Left ventricle myocardium inferior (tissue), 1 donor: ENCODE data around the gene FOLR2. TPM values are rescaled to one million over a fixed set of nuclear protein-coding genes. Genes with fewer than 3 reads are reported as not detected.
A peak's percentile ranks its signal among the peaks of the same experiment; 100 is the strongest.

Source experiments
- DNase-seq: peaks from one replicate; pipeline ENCODE4 v3.0.0-alpha.2; 2020
- H3K27ac ChIP-seq: fragments of 200-600 bp; replicated peaks from 2 replicates; pipeline ENCODE4 v1.8.0; 2021
- H3K27me3 ChIP-seq: fragments of 200-600 bp; 2 replicates; pipeline ENCODE4 v1.8.0; 2021; ENCODE audit warnings: low read depth
- H3K36me3 ChIP-seq: fragments of 200-600 bp; 2 replicates; pipeline ENCODE4 v1.8.0; 2021
- H3K4me1 ChIP-seq: fragments of 200-600 bp; 2 replicates; pipeline ENCODE4 v1.8.0; 2021
- H3K4me3 ChIP-seq: fragments of 200-600 bp; 2 replicates; pipeline ENCODE4 v1.8.0; 2021; ENCODE audit warnings: mild to moderate bottlenecking, moderate library complexity
- H3K9me3 ChIP-seq: fragments of 200-600 bp; replicated peaks from 2 replicates; pipeline ENCODE4 v1.8.0; 2021
- intact Hi-C: fragments of 100-400 bp; cut with micrococcal nuclease; formaldehyde crosslinking; loops from one replicate; pipeline ENCODE4 v1.11.0; 2022
- total RNA-seq: library from RNA; stranded (reverse); fragmentation: NEBNext Ultra II Directional; extraction: Animal tissue kit (Norgen Biotek cat#: 25700); gene quantifications from one replicate; pipeline ENCODE4 v1.2.1, GENCODE V29; 2021
- TF ChIP-seq, protein P1 (sequence below): fragments of 200-600 bp; IDR thresholded peaks from 2 replicates; pipeline ENCODE4 v1.8.0; 2021; ENCODE audit warnings: antibody characterized with exemption, mild to moderate bottlenecking, borderline replicate concordance
- donor health status: DM: no; HTN: yes; CAD: no; lungs with severe emphysema.

FOLR2 gene
- total RNA-seq, 1 donor from 2014 or later: 20.9 TPM

- no peak overlapping the region for H3K27ac ChIP-seq
- H3K27me3 ChIP-seq: no peaks in the 10 kb centered on the region
- no peak for DNase-seq
- H3K4me1 ChIP-seq: peaks cover 71% of the 10 kb centered on the region
- no peaks in the 10 kb centered on the region for H3K9me3 ChIP-seq
- peaks cover 52% of the 10 kb centered on the region for H3K36me3 ChIP-seq
- H3K4me3 ChIP-seq: no peak overlapping the region
- TF ChIP-seq, protein P1, sequence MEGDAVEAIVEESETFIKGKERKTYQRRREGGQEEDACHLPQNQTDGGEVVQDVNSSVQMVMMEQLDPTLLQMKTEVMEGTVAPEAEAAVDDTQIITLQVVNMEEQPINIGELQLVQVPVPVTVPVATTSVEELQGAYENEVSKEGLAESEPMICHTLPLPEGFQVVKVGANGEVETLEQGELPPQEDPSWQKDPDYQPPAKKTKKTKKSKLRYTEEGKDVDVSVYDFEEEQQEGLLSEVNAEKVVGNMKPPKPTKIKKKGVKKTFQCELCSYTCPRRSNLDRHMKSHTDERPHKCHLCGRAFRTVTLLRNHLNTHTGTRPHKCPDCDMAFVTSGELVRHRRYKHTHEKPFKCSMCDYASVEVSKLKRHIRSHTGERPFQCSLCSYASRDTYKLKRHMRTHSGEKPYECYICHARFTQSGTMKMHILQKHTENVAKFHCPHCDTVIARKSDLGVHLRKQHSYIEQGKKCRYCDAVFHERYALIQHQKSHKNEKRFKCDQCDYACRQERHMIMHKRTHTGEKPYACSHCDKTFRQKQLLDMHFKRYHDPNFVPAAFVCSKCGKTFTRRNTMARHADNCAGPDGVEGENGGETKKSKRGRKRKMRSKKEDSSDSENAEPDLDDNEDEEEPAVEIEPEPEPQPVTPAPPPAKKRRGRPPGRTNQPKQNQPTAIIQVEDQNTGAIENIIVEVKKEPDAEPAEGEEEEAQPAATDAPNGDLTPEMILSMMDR: no peak
- intact Hi-C loops: no loop called here
Measured at GRCh38 chr11:72227316-72228228, 11.0 kb downstream of the FOLR2 start.

DNA sequence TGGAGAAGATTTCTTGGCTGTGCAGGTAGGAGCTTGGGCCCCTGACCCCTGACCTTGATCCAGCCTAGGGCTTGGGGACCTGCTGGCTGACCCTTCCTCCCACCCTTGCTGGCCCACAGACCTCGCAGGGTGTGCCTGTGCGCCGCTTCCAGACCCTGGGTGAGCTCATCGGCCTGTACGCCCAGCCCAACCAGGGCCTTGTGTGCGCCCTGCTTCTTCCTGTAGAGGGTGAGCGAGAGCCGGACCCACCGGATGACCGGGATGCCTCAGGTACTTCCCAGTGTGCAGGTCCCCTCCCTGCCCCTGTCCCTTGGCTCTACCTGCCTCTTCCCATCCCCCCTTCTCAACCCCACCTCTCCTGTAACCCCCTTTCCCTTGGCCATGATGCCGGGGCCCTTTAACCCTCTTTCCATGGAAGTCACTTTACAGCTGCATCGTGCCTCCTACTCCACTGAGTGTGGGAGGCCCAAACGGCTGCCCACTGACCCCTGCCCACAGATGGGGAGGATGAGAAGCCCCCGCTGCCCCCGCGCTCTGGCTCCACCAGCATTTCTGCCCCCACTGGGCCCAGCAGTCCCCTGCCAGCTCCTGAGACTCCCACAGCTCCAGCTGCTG, 11.7 kb downstream of the FOLR2 start:
- Histone ChIP-seq H3K27me3 (no peaks in the 10 kb centered on the region), H3K36me3 (peaks cover 60% of the 10 kb centered on the region), H3K27ac (no peak overlapping the region), H3K4me3 (no peak overlapping the region), H3K9me3 (no peaks in the 10 kb centered on the region), H3K4me1 (peaks cover 66% of the 10 kb centered on the region)
- DNase-seq: no peak
- TF ChIP-seq, protein P1: peak; percentile 23
- intact Hi-C loops: no loop called here

GRCh38 chr11:72228844-72229231, 12.2 kb downstream of the FOLR2 start:
- TF ChIP-seq, protein P1: no peak
- peaks cover 65% of the 10 kb centered on the region for H3K36me3 ChIP-seq
- H3K4me3 ChIP-seq: no peak overlapping the region
- no peaks in the 10 kb centered on the region for H3K9me3 ChIP-seq
- H3K4me1 ChIP-seq: peaks cover 62% of the 10 kb centered on the region
- intact Hi-C loops: no loop called here
- H3K27ac ChIP-seq: no peak overlapping the region
- no peak for DNase-seq
- no peaks in the 10 kb centered on the region for H3K27me3 ChIP-seq

GRCh38 chr11:72229336-72229924, 12.8 kb downstream of the FOLR2 start:
- no peak for DNase-seq
- intact Hi-C loops: no loop called here
- TF ChIP-seq, protein P1: no peak
- no peaks in the 10 kb centered on the region for H3K27me3 ChIP-seq
- no peak overlapping the region for H3K4me3 ChIP-seq
- no peak overlapping the region for H3K27ac ChIP-seq
- peaks cover 71% of the 10 kb centered on the region for H3K36me3 ChIP-seq
- H3K9me3 ChIP-seq: no peaks in the 10 kb centered on the region
- H3K4me1 ChIP-seq: peaks cover 58% of the 10 kb centered on the region

DNA sequence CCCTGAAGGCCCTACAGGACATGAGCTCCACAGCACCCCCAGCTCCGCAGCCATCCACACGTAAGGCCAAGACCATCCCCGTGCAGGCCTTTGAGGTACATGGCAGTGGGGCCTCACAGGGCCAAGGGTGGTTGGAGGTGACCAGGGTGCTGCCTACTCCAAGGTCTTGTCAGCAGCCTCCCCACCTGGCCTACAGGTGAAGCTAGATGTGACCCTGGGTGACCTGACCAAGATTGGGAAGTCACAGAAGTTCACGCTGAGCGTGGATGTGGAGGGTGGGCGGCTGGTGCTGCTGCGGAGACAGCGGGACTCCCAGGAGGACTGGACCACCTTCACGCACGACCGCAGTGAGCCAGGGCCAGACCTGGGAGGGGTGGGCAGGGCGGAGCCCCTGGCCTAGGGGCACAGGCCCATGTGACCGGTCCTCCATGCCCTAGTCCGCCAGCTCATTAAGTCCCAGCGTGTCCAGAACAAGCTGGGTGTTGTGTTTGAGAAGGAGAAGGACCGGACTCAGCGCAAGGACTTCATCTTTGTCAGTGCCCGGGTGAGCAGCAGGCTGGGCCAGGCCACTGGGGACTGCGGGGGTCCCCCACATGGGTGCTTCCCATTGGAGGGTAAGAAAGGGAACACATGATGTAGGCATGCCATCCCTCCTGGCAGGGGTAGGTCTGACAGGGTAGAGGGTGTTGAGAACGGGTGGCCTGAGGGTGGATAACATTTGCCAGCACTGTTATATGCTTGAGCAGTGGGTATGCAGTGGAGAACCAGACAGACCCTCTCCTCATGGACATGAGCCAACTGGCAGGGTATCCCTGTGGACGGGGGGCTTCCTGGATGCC, 13.6 kb downstream of the FOLR2 start:
- no peak overlapping the region for H3K27ac ChIP-seq
- no peak overlapping the region for H3K4me3 ChIP-seq
- peaks cover 54% of the 10 kb centered on the region for H3K4me1 ChIP-seq
- intact Hi-C loops: no loop called here
- no peak for DNase-seq
- no peaks in the 10 kb centered on the region for H3K27me3 ChIP-seq
- peaks cover 78% of the 10 kb centered on the region for H3K36me3 ChIP-seq
- TF ChIP-seq, protein P1: no peak
- no peaks in the 10 kb centered on the region for H3K9me3 ChIP-seq
